ENCODE results near the gene ADCY6.

Gene ADCY6

GRCh38 chr12:48744251-48745008, 44.5 kb downstream of the ADCY6 start:
- no peak overlapping the region for H3K9ac ChIP-seq (ENCODE audit: low read depth, low read length)
- H3K27me3 ChIP-seq (ENCODE audit: insufficient read depth, low read length, poor library complexity) = peaks cover 16% of the 10 kb centered on the region
- TF ChIP-seq EZH2 (IDR thresholded peaks at IDR 0.05; ENCODE audit: borderline replicate concordance, low read depth, low read length, severe bottlenecking) (no peak), CTCF (IDR thresholded peaks at IDR 0.05; ENCODE audit: borderline replicate concordance, extremely low read depth, low read length, poor library complexity, severe bottlenecking) (no peak)
- H4K20me1 ChIP-seq (ENCODE audit: insufficient read depth, low read length) = no peaks in the 10 kb centered on the region
- H3K79me2 ChIP-seq (ENCODE audit: insufficient read depth, low read length) = no peaks in the 10 kb centered on the region
- H3K4me1 ChIP-seq (ENCODE audit: insufficient read depth, low read length) = no peaks in the 10 kb centered on the region
- no peak overlapping the region for H3K4me2 ChIP-seq (ENCODE audit: insufficient read depth, low read length)
- no peak for ATAC-seq (ENCODE audit: insufficient read depth, low read depth)
- no peaks in the 10 kb centered on the region for H3K36me3 ChIP-seq (ENCODE audit: insufficient read depth, low read length)
- no peak overlapping the region for H3K4me3 ChIP-seq (ENCODE audit: low read depth in 1 of 2, low read length in 2 of 2)
- no peak overlapping the region for H2AFZ ChIP-seq (ENCODE audit: low read depth, low read length)
- no peak for DNase-seq
- H3K9me3 ChIP-seq (ENCODE audit: insufficient read depth, low read length, severe bottlenecking) = no peaks in the 10 kb centered on the region
- H3K27ac ChIP-seq (ENCODE audit: low read length) = no peak overlapping the region

GRCh38 chr12:48739618-48740269, 49.1 kb downstream of the ADCY6 start:
- H3K36me3 ChIP-seq (ENCODE audit: insufficient read depth, low read length) = no peaks in the 10 kb centered on the region
- no peaks in the 10 kb centered on the region for H3K9me3 ChIP-seq (ENCODE audit: insufficient read depth, low read length, severe bottlenecking)
- no peak overlapping the region for H2AFZ ChIP-seq (ENCODE audit: low read depth, low read length)
- H3K27ac ChIP-seq (ENCODE audit: low read length) = no peak overlapping the region
- H3K4me2 ChIP-seq (ENCODE audit: insufficient read depth, low read length) = no peak overlapping the region
- no peaks in the 10 kb centered on the region for H4K20me1 ChIP-seq (ENCODE audit: insufficient read depth, low read length)
- ATAC-seq (ENCODE audit: insufficient read depth, low read depth) (no peak), DNase-seq (no peak)
- TF ChIP-seq EZH2 (IDR thresholded peaks at IDR 0.05; ENCODE audit: borderline replicate concordance, low read depth, low read length, severe bottlenecking) (no peak), CTCF (IDR thresholded peaks at IDR 0.05; ENCODE audit: borderline replicate concordance, extremely low read depth, low read length, poor library complexity, severe bottlenecking) (no peak)
- peaks cover 23% of the 10 kb centered on the region for H3K27me3 ChIP-seq (ENCODE audit: insufficient read depth, low read length, poor library complexity)
- no peaks in the 10 kb centered on the region for H3K4me1 ChIP-seq (ENCODE audit: insufficient read depth, low read length)
- H3K9ac ChIP-seq (ENCODE audit: low read depth, low read length) = no peak overlapping the region
- H3K79me2 ChIP-seq (ENCODE audit: insufficient read depth, low read length) = no peaks in the 10 kb centered on the region
- H3K4me3 ChIP-seq (ENCODE audit: low read depth in 1 of 2, low read length in 2 of 2) = no peak overlapping the region

GRCh38 chr12:48736456-48736855, 52.4 kb downstream of the ADCY6 start:
- Histone ChIP-seq H3K4me3 (ENCODE audit: low read depth in 1 of 2, low read length in 2 of 2) (no peak overlapping the region), H3K27me3 (ENCODE audit: insufficient read depth, low read length, poor library complexity) (peaks cover 23% of the 10 kb centered on the region), H3K27ac (ENCODE audit: low read length) (no peak overlapping the region), H3K9ac (ENCODE audit: low read depth, low read length) (no peak overlapping the region), H4K20me1 (ENCODE audit: insufficient read depth, low read length) (no peaks in the 10 kb centered on the region), H2AFZ (ENCODE audit: low read depth, low read length) (no peak overlapping the region), H3K79me2 (ENCODE audit: insufficient read depth, low read length) (no peaks in the 10 kb centered on the region), H3K4me2 (ENCODE audit: insufficient read depth, low read length) (no peak overlapping the region), H3K9me3 (ENCODE audit: insufficient read depth, low read length, severe bottlenecking) (no peaks in the 10 kb centered on the region), H3K36me3 (ENCODE audit: insufficient read depth, low read length) (no peaks in the 10 kb centered on the region), H3K4me1 (ENCODE audit: insufficient read depth, low read length) (no peaks in the 10 kb centered on the region)
- DNase-seq (no peak), ATAC-seq (ENCODE audit: insufficient read depth, low read depth) (no peak)
- no peak for TF ChIP-seq EZH2 (IDR thresholded peaks at IDR 0.05; ENCODE audit: borderline replicate concordance, low read depth, low read length, severe bottlenecking)
- no peak for TF ChIP-seq CTCF (IDR thresholded peaks at IDR 0.05; ENCODE audit: borderline replicate concordance, extremely low read depth, low read length, poor library complexity, severe bottlenecking)

All from DND-41 (cell line).